ENCODE results near the gene LRRC73.
A peak's percentile ranks its signal among the peaks of the same experiment; 100 is the strongest.
"Not testable (repeated sequence)": the region's sequence is repeated elsewhere in the genome, so short reads cannot be mapped to it uniquely, and the experiment has no call there.

LRRC73 gene, protein sequence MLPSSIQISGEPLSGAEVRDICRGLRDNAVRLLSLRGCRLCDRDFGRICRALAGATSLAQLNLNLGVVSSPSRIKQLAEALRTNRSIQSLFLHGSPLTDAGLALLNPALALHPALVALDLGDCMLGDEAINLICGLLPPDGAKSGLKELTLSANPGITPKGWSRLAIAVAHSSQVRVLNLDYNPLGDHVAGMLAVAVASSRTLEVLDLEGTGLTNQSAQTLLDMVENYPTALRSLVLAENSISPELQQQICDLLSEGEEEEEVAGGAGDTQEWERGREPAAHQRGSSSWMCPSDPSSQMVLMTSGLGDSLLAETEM

DNA sequence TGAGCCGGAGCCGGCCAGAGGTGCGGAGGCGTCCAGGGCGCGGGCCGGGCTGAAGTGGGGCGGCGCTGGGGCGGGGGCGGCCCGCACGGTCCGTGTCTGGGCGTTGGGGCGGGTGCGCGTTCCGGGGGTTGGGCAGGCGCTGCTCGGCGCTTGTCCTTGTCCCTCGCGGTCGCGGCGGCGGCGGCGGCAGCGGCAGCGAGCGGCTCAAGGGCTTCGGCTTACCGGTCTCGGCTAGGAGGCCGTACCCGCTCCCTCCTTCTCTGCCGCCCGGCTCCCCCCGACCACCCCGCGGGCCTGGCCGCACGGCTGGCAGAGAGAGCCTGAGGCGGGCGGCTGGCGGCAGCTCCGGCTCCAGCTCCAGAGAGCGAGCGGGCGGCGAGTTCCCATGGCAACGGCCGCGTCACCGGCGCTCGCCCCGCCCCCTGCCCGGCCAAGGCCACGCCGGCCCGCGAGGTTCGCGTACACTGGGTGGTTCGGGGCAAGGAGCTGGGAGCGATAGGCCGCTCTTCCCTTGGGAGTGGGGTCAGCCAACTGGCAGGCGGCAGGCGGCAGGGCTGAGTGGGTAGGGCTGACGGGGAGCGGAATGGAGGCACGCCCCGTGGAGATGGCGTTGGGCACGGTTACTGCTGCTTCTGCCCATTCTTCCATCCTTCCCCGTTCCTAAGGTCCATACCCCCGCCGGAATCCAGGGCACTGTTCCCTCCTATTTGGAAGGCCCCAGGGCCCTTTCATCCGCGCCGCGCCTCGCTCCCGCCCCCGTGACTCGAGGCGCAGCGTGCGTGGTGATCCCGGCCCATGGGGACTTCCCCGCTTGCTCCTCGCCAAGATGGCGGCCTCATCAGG, at the start of gene LRRC73:
TSS of gene LRRC73 (minus strand) at position 363 of the 843 bp plus-strand sequence. CDS start 561 bp downstream, outside the sequence.
- FAIRE-seq (no peak), DNase-seq (ENCODE audit: low spot score) (peak; percentile 43)

DNA sequence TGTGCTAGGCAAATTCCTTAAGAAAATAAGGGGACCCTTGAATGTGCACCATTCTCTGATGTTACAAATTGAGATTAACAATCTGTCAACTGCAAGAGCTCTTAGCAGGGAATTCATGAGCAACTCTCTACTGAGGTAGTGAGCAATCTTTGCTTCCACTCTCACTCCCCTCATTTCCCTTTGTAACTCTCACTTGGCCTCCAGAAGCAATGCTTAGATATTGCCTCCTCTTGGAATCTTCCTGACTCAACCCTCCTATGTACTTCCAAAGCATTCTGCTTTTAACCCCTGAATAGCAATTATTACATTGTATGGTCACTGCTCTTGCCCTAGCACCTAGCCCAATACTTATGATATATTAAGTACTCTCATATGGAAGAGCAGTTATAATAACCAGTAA, 49.2 kb upstream of the LRRC73 start:
- FAIRE-seq (no peak), DNase-seq (ENCODE audit: low spot score) (no peak)

DNA sequence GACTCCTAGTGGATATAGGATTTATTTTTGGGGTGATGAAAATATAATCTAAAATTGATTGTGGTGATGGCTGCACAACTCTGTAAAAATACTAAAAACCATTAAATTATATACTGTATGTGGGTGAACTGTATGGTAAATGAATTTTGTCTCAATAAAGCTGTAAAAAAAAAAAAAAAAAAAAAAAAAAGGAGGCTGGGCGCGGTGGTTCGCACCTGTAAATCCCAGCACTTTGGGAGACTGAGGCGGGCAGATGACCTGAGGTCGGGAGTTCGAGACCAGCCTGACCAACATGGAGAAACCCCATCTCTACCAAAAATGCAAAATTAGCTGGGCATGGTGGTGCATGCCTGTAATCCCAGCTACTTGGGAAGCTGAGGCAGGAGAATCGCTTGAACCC, 47.5 kb upstream of the LRRC73 start:
- FAIRE-seq, result not testable (repeated sequence)

DNA sequence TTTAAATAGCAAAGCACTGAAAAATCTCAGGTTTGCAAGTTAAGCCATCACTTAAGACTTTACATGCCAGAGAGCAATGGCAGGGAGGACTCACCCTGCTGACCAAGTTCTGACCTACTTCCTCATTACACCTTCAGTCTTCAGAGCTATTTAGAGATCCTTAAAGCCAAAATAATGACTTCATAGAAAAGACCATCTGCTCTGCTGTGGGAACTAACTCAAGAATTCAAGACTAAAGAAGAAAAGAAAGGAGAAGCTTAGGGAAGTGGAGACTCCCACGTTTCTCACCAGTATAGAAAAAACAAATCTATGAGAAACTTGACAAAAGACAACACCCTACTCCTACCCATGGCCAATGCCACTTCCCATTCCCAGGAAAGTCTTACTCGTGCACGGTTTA, 37.1 kb upstream of the LRRC73 start:
- FAIRE-seq, result no peak
- DNase-seq (ENCODE audit: low spot score), result no peak

More for the DNA sequence above, 47.5 kb upstream of the LRRC73 start:
- not testable (repeated sequence) for DNase-seq (ENCODE audit: low spot score)

DNA sequence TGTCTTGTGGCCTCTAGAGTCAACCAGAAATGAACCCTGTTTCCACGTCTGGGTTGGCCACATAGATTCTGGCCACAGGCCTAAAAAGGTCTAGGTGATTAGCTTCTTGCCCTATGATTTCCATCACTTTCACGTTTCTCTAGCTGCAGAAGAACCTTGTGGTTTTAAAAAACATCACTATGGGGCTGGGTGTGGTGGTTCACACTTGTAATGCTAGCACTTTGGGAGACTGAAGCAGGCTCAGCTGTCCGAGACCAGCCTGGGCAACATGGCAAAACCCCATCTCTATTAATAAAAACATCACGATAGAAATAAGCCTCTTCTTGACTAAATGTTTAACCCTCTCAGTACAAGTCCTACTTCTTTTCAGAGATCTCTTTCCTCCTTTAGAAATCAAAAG, 34.3 kb upstream of the LRRC73 start:
- DNase-seq (ENCODE audit: low spot score) (no peak), FAIRE-seq (no peak)

DNA sequence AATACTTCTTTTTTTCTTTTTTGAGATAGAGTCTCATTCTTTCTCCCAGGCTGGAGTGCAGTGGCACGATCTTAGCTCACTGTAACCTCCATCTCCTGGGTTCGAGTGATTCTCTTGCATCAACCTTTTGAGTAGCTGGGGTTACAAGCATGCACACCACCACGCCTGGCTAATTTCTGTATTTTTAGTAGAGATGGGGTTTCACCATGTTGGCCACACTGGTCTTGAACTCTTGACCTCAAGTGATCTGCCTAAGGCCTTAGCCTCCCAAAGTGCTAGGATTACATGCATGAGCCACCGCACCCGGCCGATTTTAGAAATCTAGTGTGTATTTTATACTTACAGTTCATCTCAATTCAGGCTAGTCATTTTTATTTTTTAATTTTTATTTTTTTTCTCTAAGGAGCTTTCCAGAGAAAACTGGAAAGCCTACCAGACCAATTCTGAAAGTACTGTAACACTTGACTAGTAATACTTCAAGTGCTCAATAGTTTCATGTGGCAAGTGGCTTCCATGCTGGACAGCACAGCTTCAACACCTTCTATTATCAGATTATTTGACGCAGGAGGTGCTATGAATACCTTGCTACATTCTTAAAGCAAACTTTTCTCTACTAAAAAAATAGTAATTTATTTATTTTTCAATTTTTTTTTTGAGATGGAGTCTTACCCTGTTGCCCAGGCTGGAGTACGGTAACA, 31.8 kb upstream of the LRRC73 start:
- DNase-seq (ENCODE audit: low spot score), result no peak
- no peak for FAIRE-seq

DNA sequence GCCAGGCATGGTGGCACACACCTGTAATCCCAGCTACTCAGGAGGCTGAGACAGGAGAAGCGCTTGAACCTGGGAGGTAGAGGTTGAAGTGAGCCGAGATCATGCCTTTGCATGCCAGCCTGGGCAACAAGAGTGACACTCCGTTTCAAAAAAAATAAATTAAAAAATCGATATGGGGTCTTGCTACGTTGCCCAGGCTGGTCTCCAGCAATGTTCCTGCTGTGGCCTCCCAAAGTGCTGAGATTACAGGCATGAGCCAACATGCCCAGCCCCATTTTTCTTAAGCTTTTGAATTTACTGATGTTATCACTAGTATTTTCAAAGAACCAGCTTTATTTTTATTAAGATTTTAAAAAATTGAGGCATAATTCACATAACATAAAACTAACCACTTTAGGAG, 30.4 kb upstream of the LRRC73 start:
- no peak for FAIRE-seq
- no peak for DNase-seq (ENCODE audit: low spot score)

DNA sequence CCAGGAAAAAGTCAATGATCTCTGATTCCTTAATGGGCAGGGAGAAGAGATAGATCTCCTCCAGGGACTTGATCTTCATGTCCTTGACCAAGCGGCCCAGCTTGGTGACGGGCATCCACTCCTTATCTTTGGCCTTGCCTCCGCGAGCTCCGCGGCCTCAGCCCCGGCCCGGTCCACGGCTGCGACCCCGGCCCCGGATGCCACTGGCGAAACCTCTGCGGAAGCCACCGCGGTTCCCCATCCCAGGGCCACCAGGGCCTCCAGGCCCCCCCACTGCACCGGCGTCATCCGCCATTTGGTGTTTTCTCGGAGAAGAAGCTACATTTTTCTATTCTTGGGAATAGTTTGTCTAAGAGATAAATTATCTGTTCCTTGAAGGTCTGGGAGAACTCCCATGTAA, 29.3 kb upstream of the LRRC73 start:
- DNase-seq (ENCODE audit: low spot score); FAIRE-seq: not testable (repeated sequence)

DNA sequence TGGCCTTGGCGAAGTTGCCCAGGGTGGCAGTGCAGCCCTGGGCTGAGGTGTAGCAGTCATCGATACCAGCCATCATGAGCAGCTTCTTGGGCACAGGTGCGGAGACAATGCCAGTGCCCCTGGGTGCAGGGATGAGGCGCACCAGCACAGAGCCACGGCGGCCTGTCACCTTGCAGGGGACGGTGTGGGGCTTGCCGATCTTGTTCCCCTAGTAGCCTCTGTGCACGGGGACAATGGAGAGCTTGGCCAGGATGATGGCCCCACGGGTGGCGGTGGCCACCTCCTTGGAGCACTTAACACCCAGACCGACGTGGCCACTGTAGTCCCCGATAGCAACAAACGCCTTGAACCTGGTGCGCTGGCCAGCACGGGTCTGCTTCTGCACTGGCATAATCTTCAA, 28.8 kb upstream of the LRRC73 start:
- not testable (repeated sequence) for DNase-seq (ENCODE audit: low spot score); FAIRE-seq

DNA sequence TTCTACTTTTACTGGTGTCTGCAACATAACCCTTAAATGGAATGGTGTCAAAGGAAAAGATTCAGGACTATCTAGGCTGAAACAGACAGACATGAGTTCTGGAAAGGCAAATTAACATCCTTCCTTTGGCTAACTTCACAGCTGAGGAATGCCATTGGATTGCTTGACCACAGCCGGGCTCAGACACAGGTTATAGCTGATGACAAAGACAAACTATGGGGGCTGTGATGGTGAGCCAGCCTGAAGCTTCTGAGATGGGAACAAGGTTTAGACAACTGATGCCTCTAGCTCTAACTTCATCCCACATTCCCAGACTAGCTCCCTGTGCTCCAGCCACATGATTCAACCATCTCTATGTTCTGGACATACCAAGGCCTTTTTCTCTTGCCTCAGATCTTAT, 22.1 kb upstream of the LRRC73 start:
- FAIRE-seq (no peak), DNase-seq (ENCODE audit: low spot score) (no peak)

DNA sequence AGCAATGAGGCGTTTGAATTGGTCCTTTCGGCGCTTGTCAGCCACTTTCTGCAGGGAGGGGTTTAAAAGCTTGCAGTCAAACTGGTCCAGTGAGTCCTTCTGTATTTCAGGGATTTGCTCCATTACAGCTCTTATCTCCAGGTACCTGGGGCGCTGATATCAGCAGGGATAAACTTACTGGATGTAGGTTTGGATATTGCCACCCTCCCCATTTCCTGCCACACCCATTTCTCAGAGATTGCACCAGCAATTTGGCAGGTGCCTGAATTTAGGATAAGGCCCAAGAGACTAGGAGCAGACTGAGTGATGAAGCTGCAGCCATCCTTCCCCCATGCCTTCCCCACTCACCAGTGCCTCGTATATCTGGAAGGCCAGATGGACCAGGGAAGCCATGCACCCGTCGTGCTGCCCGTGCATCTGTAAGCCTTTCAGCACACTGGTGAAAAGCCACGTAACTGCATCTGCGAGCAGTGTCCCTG, 14.4 kb upstream of the LRRC73 start:
- no peak for FAIRE-seq
- DNase-seq (ENCODE audit: low spot score), result no peak

DNA sequence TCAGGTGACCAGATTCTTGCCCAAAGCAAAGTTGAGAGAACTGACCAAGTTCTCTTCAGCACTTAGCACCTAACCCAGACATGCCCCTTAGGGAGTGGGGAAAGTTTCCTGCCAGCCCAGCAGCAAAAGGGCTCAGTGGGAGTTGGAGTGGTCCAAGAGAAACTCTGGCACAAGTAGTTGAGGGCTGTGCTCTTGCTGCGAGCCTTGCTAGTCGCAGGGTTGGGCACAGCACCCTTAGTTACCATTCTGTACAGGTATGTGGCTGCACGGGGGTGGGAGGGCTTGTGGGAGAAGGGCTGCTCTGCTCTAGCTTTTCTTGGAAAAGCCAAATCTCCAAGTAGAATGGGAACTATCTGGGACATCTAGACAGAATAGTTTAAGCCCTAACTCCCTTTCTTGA, 13.1 kb upstream of the LRRC73 start:
- DNase-seq (ENCODE audit: low spot score) (no peak), FAIRE-seq (no peak)

DNA sequence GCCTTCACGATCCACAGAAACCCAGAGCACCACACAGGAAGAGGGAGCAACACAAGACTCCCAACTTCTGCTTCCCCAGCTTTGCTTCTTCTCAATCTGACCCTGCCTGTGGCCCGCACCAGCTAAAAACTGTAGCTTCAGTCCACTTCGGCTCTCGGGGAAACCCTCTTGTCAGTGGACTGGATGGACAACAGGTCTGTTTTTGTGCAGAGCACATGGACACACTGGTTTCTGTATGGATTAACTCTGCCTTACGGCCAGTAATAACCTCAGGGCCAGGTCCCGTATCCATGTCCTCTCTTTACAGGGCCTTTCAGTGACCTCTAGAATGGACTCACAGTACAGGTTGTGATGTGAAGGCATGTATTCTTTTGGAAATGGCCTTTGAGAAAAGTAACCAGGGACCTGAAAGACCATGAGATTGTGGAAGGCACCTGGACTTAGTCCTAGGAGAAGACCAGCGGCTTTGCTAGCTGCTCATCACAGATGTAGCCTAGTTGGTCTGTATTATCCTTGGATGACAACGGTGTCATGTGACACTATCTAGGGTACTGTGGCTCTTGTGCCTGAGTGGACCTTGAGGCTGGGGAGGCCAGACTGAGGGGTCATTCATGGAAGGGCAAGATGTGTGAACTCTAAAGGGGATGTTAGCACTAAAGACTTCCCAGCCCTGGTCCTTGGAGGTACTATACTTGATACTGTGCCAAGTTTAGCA, 12.6 kb upstream of the LRRC73 start:
- DNase-seq (ENCODE audit: low spot score) (no peak), FAIRE-seq (no peak)

DNA sequence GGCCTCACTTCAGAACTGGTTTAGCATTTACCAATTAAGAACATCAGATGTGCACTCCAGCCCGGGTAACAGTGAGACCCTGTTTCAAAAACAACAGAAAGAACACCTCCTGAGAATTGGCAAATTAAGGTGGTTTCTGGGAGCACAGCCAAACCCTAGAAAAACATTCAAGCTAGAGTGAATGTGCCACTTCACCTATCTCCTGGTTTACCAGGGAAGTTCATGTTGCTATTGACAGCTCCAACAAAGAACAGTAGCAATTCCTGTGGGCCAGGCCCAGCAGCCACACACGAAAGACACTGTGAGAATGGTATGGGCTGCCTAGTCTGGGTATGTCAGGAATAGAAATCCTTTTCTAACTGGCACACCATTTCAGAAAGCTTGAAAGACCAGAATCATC, 11.7 kb upstream of the LRRC73 start:
- no peak for DNase-seq (ENCODE audit: low spot score)
- FAIRE-seq, result no peak

DNA sequence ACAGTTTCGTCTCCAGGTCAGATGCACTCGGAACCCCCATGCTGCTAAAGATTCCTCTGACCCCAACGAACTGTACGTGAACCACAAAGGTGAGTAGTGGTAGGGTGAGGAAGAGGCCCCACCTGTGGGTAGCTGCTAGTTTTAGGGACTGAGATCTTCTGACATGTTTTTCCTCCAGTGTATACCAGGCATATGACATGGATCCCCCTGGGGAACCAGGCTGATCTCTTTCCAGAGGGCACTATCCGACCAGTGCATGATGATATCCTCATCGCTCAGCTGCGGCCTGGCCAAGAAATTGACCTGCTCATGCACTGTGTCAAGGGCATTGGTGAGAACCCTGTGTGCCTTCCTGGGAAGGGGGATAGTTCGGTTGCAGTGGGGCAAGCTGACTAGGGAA, 10.0 kb upstream of the LRRC73 start:
- DNase-seq (ENCODE audit: low spot score), result no peak
- FAIRE-seq, result no peak

DNA sequence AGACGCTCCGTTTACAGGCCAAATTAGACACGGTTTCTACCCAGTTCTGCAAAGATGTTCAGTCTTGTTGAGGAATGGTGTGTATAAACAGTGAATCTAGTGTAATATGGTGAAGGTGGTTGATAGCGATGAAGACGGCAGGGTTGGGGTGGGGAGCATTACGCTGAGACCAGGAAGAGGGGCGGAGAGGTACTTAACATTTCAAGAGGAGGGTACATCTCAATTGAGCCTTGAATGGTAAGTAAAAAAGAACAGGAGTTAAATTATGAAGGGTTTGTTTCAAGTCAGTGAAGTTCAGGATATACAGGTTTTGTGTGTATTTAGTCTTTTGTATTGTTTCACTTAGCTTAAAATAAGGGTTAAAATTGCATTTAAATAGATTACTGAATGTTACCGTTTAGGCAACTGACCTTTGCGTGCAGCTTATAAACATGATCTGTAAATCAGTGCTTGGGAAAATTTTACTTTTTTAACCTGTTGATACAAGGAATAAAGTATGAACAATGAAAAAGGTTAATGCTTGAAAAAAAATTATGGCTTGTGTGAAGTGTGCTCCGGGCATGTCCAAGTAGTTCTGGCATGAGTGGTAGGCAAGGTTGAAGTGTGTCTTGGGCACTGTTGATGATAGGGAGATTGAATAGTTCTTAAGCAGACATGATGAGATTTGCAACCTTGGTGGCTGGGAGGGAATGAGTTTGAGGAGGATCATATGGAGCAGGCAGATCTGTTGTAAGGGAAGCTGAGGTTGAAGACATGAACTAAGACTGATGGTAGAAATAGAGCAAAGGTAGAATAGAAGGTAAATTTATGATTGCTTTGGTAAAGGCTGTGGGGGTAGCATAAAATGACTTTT, 7.6 kb upstream of the LRRC73 start:
- FAIRE-seq, result no peak
- no peak for DNase-seq (ENCODE audit: low spot score)

DNA sequence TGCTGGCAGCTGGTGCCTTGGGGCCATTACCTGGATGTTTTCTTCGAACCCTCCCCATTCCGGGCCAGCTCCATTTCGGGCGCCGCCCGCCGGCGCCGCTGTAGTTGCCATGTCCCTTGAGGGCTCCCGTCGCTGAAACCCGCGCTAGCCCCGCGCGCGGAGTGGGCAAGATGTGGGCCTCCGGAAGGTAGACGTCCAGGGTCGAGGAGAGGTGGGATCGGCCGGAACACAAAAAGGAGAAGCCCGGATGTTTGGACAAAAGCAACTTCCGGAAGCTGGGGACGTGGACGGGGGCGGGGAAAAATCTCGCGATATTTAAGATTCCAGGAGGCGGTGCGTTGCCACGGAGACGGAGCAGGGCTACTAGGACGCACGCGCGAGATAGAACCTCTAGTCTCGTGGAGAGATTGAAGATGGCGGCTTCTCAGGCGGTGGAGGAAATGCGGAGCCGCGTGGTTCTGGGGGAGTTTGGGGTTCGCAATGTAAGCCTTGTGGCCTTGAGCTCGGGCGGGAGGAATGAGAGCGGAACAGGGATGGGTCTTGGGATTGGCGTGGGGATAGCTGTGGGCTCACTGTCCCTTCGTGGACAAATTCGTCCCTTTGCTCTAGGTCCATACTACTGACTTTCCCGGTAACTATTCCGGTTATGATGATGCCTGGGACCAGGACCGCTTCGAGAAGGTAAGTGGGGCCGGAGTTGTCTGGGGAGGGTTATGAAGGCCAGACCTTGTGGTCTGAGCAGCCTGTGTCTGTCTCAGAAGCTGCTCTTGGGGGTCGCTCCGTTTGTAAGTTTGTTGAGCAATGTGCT, 6.8 kb upstream of the LRRC73 start, which contains the start of the genes POLR1C and YIPF3:
TSS of gene POLR1C (plus strand) at position 393 of the 808 bp plus-strand sequence. CDS start at position 414, 21 bp downstream.
TSS of gene YIPF3 (minus strand) at position 230 of the 808 bp plus-strand sequence. CDS start at position 111, 119 bp downstream.
- FAIRE-seq, result peak; percentile 69
- DNase-seq (ENCODE audit: low spot score), result peak; percentile 92

DNA sequence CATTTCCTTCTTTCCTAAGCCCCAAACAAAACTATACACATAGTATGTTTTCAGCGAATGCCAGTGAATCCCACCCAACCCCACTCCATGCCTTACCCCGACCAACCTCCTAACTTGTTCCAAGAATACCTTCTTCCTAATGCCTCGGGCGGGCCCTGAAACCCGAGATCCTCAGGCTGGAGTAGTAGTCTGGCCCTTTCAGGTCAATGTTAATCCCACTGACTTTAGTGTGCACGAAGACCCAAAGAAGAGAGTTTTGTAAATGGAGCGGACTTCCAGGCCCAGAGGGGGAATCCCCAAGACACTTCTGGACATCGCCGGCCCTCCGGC, 6.2 kb upstream of the LRRC73 start:
- FAIRE-seq (no peak), DNase-seq (ENCODE audit: low spot score) (no peak)

DNA sequence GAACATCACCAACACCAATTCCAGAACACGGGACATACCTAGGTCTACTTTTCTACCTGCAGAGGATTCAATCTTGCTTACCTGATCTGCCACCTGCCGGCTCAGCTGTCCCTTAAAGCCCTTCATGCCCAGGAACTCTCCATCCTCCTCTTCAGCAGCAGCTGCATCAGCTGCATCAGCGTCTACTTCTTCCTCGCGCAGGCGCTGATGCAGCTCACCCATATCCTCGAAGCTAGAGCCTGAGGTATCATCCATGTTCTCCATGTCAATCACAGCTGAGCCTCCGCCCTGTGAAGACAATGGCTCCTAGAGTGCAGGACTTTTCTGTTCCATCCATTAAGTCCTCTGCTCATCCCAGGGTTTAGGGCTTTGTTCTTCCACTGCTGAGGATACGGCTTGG, 5.7 kb upstream of the LRRC73 start:
- FAIRE-seq, result no peak
- no peak for DNase-seq (ENCODE audit: low spot score)

All from RCC 7860 (cell line).